Pancreas (tissue), 10 donors: ENCODE measurements around the gene ZNF436. TPM values are rescaled to one million over a fixed set of nuclear protein-coding genes. Genes with fewer than 3 reads are reported as not detected.

Experiments used
- ATAC-seq, 4 donors: fragments of 200-7000 bp; cut with Tn5 transposase; one replicate each; pipeline versions ENCODE4 v1.8.0 to v1.9.1; 2020; ENCODE audit warnings: mild to moderate bottlenecking in 4 of 4, moderate library complexity in 4 of 4
- DNase-seq, 6 donors: peaks; one replicate each; pipeline ENCODE4 v3.0.0-alpha.2; 2020
- FAIRE-seq: peaks from 2 replicates; lab custom pipeline; 2012; peaks lifted over from hg19 to GRCh38; lab: Jason Lieb, UNC
- H3K27ac ChIP-seq, 4 donors: fragments of 200-600 bp; sonication (generic); 1 replicate in 3 of 4; 2 replicates in 1 of 4; pipeline versions ENCODE4 v1.5.0 to v1.8.0; 2020
- H3K27me3 ChIP-seq, 4 donors: fragments of 200-600 bp; one replicate each; pipeline ENCODE4 v1.8.0; 2021
- H3K36me3 ChIP-seq, 3 donors: fragments of 200-600 bp; sonication (generic) in 1 of 3; one replicate each; pipeline versions ENCODE4 v1.5.0 to v1.8.0; 2020 to 2021
- H3K4me1 ChIP-seq, 3 donors: fragments of 200-600 bp; one replicate each; pipeline ENCODE4 v1.8.0; 2021
- H3K4me3 ChIP-seq, 4 donors: fragments of 200-600 bp; sonication (generic) in 2 of 4; one replicate each; pipeline versions ENCODE4 v1.5.0 to v1.8.0; 2020 to 2021
- H3K9me3 ChIP-seq, 4 donors: fragments of 200-600 bp; one replicate each; pipeline ENCODE4 v1.8.0; 2021
- CTCF ChIP-seq, 4 donors: fragments of 200-600 bp; sonication (generic) in 3 of 4; IDR thresholded peaks; one replicate each; pipeline versions ENCODE4 v1.5.0 to v1.8.0; 2021; ENCODE audit warnings: antibody characterized with exemption in 4 of 4
- WGBS, 2 donors: extraction: QIAGEN DNeasy Blood & Tissue Kit; methylation state at CpG; one replicate each; pipeline ENCODE4 v1.1.7; 2013; 5-methylcytosine and 5-hydroxymethylcytosine counted together
- intact Hi-C, 3 donors: fragments of 100-400 bp; cut with DNase I; formaldehyde crosslinking; loops; one replicate each; pipeline versions ENCODE4 v1.11.1 to v1.14.2; 2022
- polyA plus RNA-seq, 2 donors: library from polyadenylated mRNA; stranded (reverse); fragments of 200-250 nt; gene quantifications; one replicate each; pipeline ENCODE4 v1.2.3, GENCODE V29; 2013
- total RNA-seq, 6 donors: library from RNA; stranded (reverse); fragmentation: NEBNext Ultra II Directional in 4 of 6; extraction: Animal tissue kit (Norgen Biotek cat#: 25700) in 4 of 6; gene quantifications; one replicate each; pipeline versions ENCODE4 v1.2.1 to v1.2.4, GENCODE V29; 2021 to 2023
- donor health status: healthy with polysubstance abuse.
- donor health status: DM: no; HTN: no; CAD: no; lungs with moderate emphysema.
- donor health status: DM: no; HTN: no; CAD: no.
- donor health status: control.
- donor health status: control.
- donor health status: Bipolar disorder and iron deficiency.
- donor health status: DM: yes; HTN: yes; CAD: no.
- donor health status: DM: no; HTN: no; CAD: no.
- donor health status: DM: no; HTN: no; CAD: no.
- donor health status: DM: yes; HTN: yes; CAD: no.

Gene ZNF436
- total and polyA plus RNA-seq, 8 donors = 2.1 to 11.8 (median 3.9) TPM

- no peak for FAIRE-seq
- Histone ChIP-seq H3K36me3 (peaks cover 0 to 14% (median 5%) of the 10 kb centered on the region in 3 donors), H3K4me1 (no peaks in the 10 kb centered on the region), H3K4me3 (no peak overlapping the region), H3K9me3 (peaks cover 0 to 2% (median 0%) of the 10 kb centered on the region in 4 donors), H3K27me3 (no peaks in the 10 kb centered on the region), H3K27ac (no peak overlapping the region)
- no peak for DNase-seq
- no peak for ATAC-seq
- intact Hi-C loops = no loop called here
- no peak for TF ChIP-seq CTCF (IDR thresholded peaks at IDR 0.05)
- 64 to 66% methylated on average over 3 of the region's 3 CpGs for WGBS, 2 donors
Observed at GRCh38 chr1:23357138-23357908, 12.3 kb downstream of the ZNF436 start.

GRCh38 chr1:23356471-23357137, 13.0 kb downstream of the ZNF436 start:
- FAIRE-seq (no peak), DNase-seq (no peak), ATAC-seq (no peak)
- no peak overlapping the region for H3K27ac ChIP-seq
- H3K4me3 ChIP-seq = no peak overlapping the region
- intact Hi-C loops = no loop called here
- H3K9me3 ChIP-seq = peaks cover 0 to 2% (median 0%) of the 10 kb centered on the region in 4 donors
- no peaks in the 10 kb centered on the region for H3K27me3 ChIP-seq
- no peaks in the 10 kb centered on the region for H3K4me1 ChIP-seq
- peaks cover 0 to 7% (median 0%) of the 10 kb centered on the region in 3 donors for H3K36me3 ChIP-seq
- 86 to 88% methylated on average over 8 of the region's 8 CpGs for WGBS, 2 donors
- no peak for TF ChIP-seq CTCF (IDR thresholded peaks at IDR 0.05)

GRCh38 chr1:23354245-23354644, 15.4 kb downstream of the ZNF436 start:
- Histone ChIP-seq H3K27ac (no peak overlapping the region), H3K36me3 (no peaks in the 10 kb centered on the region), H3K9me3 (no peaks in the 10 kb centered on the region), H3K4me1 (no peaks in the 10 kb centered on the region), H3K27me3 (no peaks in the 10 kb centered on the region), H3K4me3 (no peak overlapping the region)
- 63 to 71% methylated on average over 3 of the region's 3 CpGs for WGBS, 2 donors
- no peak for ATAC-seq
- no peak for DNase-seq
- no peak for TF ChIP-seq CTCF (IDR thresholded peaks at IDR 0.05)
- intact Hi-C loops = no loop called here
- no peak for FAIRE-seq

- no peak overlapping the region for H3K4me3 ChIP-seq
- ATAC-seq = no peak
- H3K36me3 ChIP-seq = no peaks in the 10 kb centered on the region
- H3K4me1 ChIP-seq = no peaks in the 10 kb centered on the region
- intact Hi-C loops = no loop called here
- peak in 1 of 6 donors; percentile 3 for DNase-seq
- TF ChIP-seq CTCF (IDR thresholded peaks at IDR 0.05) = no peak
- FAIRE-seq = no peak
- no peak overlapping the region for H3K27ac ChIP-seq
- WGBS, 2 donors = 89 to 94% methylated on average over 1 of the region's 1 CpG
- H3K27me3 ChIP-seq = no peaks in the 10 kb centered on the region
- H3K9me3 ChIP-seq = no peaks in the 10 kb centered on the region
Observed at GRCh38 chr1:23352096-23352695, 17.4 kb downstream of the ZNF436 start.
